WTC11 (cell line): ENCODE measurements around the gene KCNH6. TPM values are rescaled to one million over a fixed set of nuclear protein-coding genes. Genes with fewer than 3 reads are reported as not detected.

Source experiments
- ATAC-seq: fragments of 200-7000 bp; cut with Tn5 transposase; 2 replicates; pipeline ENCODE4 v1.10.0; 2021; ENCODE audit warnings: mild to moderate bottlenecking, moderate library complexity
- CTCF ChIA-PET: fragments of 300-600 bp; sonication (Branson Sonifier 250); formaldehyde crosslinking; loops from one replicate; lab custom pipeline; 2021; ENCODE audit warnings: antibody characterized with exemption; lab: Charles Lee
- POLR2A ChIA-PET: fragments of 350-600 bp; sonication (Branson Sonifier 250); formaldehyde crosslinking; loops from one replicate; lab custom pipeline; 2021; ENCODE audit warnings: antibody characterized with exemption; lab: Charles Lee
- DNase-seq: peaks from one replicate; pipeline ENCODE4 v3.0.0; 2021; ENCODE audit warnings: low spot score
- H3K27ac Mint-ChIP-seq: 2 replicates; pipeline ENCODE4 v1.8.0; 2021; ENCODE audit warnings: mixed read lengths
- H3K27me3 Mint-ChIP-seq: 2 replicates; pipeline ENCODE4 v1.8.0; 2021; ENCODE audit warnings: low read depth, mild to moderate bottlenecking, moderate library complexity, mixed read lengths
- H3K36me3 Mint-ChIP-seq: 2 replicates; pipeline ENCODE4 v1.8.0; 2021; ENCODE audit warnings: mixed read lengths
- H3K4me1 Mint-ChIP-seq: 2 replicates; pipeline ENCODE4 v1.8.0; 2022; ENCODE audit warnings: mixed read lengths
- H3K4me3 Mint-ChIP-seq: 2 replicates; pipeline ENCODE4 v1.8.0; 2021; ENCODE audit warnings: mild to moderate bottlenecking, moderate library complexity, mixed read lengths
- H3K9me3 Mint-ChIP-seq: 2 replicates; pipeline ENCODE4 v1.8.0; 2021; ENCODE audit warnings: mixed read lengths
- ATF1 ChIP-seq: sonication (generic); formaldehyde crosslinking; IDR thresholded peaks from 2 replicates; pipeline ENCODE4 v1.8.1; 2023; ENCODE audit warnings: mild to moderate bottlenecking, moderate library complexity, missing genetic modification reagents
- ATF2 ChIP-seq: sonication (generic); formaldehyde crosslinking; IDR thresholded peaks from 2 replicates; pipeline ENCODE4 v1.8.1; 2022; ENCODE audit warnings: low read depth, missing genetic modification reagents, borderline replicate concordance
- CREM ChIP-seq: sonication (generic); formaldehyde crosslinking; IDR thresholded peaks from 2 replicates; pipeline ENCODE4 v1.8.1; 2022; ENCODE audit warnings: mild to moderate bottlenecking, missing genetic modification reagents, moderate library complexity
- ELF4 ChIP-seq: sonication (generic); formaldehyde crosslinking; IDR thresholded peaks from 2 replicates; pipeline ENCODE4 v1.8.1; 2022; ENCODE audit warnings: low read depth, mild to moderate bottlenecking, moderate library complexity, missing genetic modification reagents
- EMX1 ChIP-seq: fragments of 250-450 bp; sonication (Bioruptor Pico); IDR thresholded peaks from 2 replicates; pipeline ENCODE4 v1.8.0; 2021; ENCODE audit warnings: mild to moderate bottlenecking
- ESRRA ChIP-seq: sonication (generic); formaldehyde crosslinking; IDR thresholded peaks from 2 replicates; pipeline ENCODE4 v1.8.1; 2022; ENCODE audit warnings: mild to moderate bottlenecking, missing genetic modification reagents, borderline replicate concordance
- FOXK1 ChIP-seq: sonication (generic); formaldehyde crosslinking; IDR thresholded peaks from 2 replicates; pipeline ENCODE4 v1.8.0; 2022; ENCODE audit warnings: mild to moderate bottlenecking, moderate library complexity, missing genetic modification reagents
- HMGA2 ChIP-seq: fragments of 250-450 bp; sonication (Bioruptor Pico); IDR thresholded peaks from 2 replicates; pipeline ENCODE4 v1.4.0; 2021; ENCODE audit warnings: mild to moderate bottlenecking, moderate library complexity
- JAZF1 ChIP-seq: fragments of 250-450 bp; sonication (Bioruptor Pico); IDR thresholded peaks from 2 replicates; pipeline ENCODE4 v1.9.0; 2021; ENCODE audit warnings: moderate library complexity, mild to moderate bottlenecking, inconsistent platforms
- USF2 ChIP-seq: sonication (generic); formaldehyde crosslinking; IDR thresholded peaks from 2 replicates; pipeline ENCODE4 v1.8.1; 2023; ENCODE audit warnings: mild to moderate bottlenecking, missing genetic modification reagents, moderate library complexity
- ZBTB43 ChIP-seq: sonication (generic); formaldehyde crosslinking; IDR thresholded peaks from 2 replicates; pipeline ENCODE4 v1.8.1; 2023; ENCODE audit warnings: mild to moderate bottlenecking, missing genetic modification reagents
- ZNF263 ChIP-seq: sonication (generic); formaldehyde crosslinking; IDR thresholded peaks from 2 replicates; pipeline ENCODE4 v1.8.1; 2022; ENCODE audit warnings: low read depth, mild to moderate bottlenecking, moderate library complexity, missing genetic modification reagents
- total RNA-seq: library from RNA; stranded (reverse); gene quantifications from 3 replicates; pipeline ENCODE4 v1.2.3, GENCODE V29; 2021
- TF ChIP-seq, protein P1 (sequence below): sonication (generic); formaldehyde crosslinking; IDR thresholded peaks from 2 replicates; pipeline ENCODE4 v1.8.1; 2022; ENCODE audit warnings: missing genetic modification reagents, borderline replicate concordance
- TF ChIP-seq, protein P2 (sequence below): sonication (generic); formaldehyde crosslinking; IDR thresholded peaks from 2 replicates; pipeline ENCODE4 v1.8.1; 2023; ENCODE audit warnings: mild to moderate bottlenecking, missing genetic modification reagents, borderline replicate concordance
- TF ChIP-seq, protein P3 (sequence below): sonication (generic); formaldehyde crosslinking; IDR thresholded peaks from 2 replicates; pipeline ENCODE4 v1.8.0; 2022; ENCODE audit warnings: mild to moderate bottlenecking, missing genetic modification reagents

The KCNH6 gene
- total RNA-seq, 1 experiment from 2014 or later, result 2.1 TPM

DNA sequence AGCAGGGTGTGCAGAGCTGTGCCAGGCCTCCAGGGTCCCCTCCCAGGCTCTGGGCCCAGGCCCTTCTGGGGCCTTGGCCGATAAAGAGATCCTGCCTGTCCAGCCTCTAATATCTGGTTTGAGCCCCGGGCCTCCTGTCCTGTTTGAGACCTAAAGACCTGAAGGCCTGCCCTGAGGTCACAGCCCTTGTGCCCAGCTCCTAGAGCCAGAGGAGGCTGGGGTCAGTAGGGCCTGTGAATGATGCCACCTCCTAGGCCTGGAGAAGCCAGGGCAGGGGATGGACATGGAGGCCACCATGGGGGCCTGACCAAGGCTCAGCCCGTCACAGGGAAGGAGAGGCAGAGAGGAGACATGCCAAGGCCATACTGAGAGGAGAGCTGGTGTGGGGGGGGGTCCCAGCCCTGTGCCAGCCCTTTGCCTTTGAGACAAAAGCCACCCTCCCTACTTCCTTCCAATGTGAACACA, 7.4 kb downstream of the KCNH6 start:
- no peak for ATAC-seq
- H3K36me3 Mint-ChIP-seq, result no peaks in the 10 kb centered on the region
- no peak for TF ChIP-seq EMX1 (CRISPR knock-in tag)
- TF ChIP-seq JAZF1 (CRISPR knock-in tag), result no peak
- no peak for TF ChIP-seq FOXK1
- TF ChIP-seq, protein P1, sequence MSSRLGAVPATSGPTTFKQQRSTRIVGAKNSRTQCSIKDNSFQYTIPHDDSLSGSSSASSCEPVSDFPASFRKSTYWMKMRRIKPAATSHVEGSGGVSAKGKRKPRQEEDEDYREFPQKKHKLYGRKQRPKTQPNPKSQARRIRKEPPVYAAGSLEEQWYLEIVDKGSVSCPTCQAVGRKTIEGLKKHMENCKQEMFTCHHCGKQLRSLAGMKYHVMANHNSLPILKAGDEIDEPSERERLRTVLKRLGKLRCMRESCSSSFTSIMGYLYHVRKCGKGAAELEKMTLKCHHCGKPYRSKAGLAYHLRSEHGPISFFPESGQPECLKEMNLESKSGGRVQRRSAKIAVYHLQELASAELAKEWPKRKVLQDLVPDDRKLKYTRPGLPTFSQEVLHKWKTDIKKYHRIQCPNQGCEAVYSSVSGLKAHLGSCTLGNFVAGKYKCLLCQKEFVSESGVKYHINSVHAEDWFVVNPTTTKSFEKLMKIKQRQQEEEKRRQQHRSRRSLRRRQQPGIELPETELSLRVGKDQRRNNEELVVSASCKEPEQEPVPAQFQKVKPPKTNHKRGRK, result no peak
- TF ChIP-seq USF2 (CRISPR knock-in tag), result no peak
- no peak for TF ChIP-seq CREM (CRISPR knock-in tag)
- TF ChIP-seq ELF4 (CRISPR knock-in tag), result no peak
- no peak for TF ChIP-seq ESRRA
- CTCF ChIA-PET, result interaction anchor here (0.8 to 2.8 kb wide), 3 partner anchors 54 to 105 kb away, joined by 3 to 7 read pairs (median 6); partner anchors contain the start of gene ACE
- peaks cover 15% of the 10 kb centered on the region for H3K4me1 Mint-ChIP-seq
- no peak for DNase-seq
- POLR2A ChIA-PET, result no interaction called here
- no peaks in the 10 kb centered on the region for H3K27me3 Mint-ChIP-seq
- H3K27ac Mint-ChIP-seq, result no peak overlapping the region
- H3K4me3 Mint-ChIP-seq, result no peak overlapping the region
- H3K9me3 Mint-ChIP-seq, result no peaks in the 10 kb centered on the region

GRCh38 chr17:63531022-63531965, 8.1 kb downstream of the KCNH6 start:
- Mint-ChIP-seq H3K9me3 (no peaks in the 10 kb centered on the region), H3K27me3 (no peaks in the 10 kb centered on the region), H3K4me1 (peaks cover 15% of the 10 kb centered on the region), H3K4me3 (no peak overlapping the region), H3K36me3 (no peaks in the 10 kb centered on the region), H3K27ac (no peak overlapping the region)
- CTCF ChIA-PET, result interaction anchor here (0.8 to 2.8 kb wide), 3 partner anchors 55 to 106 kb away, joined by 3 to 7 read pairs (median 6); partner anchors contain the start of gene ACE
- TF ChIP-seq, protein P1, result no peak
- TF ChIP-seq, protein P2, sequence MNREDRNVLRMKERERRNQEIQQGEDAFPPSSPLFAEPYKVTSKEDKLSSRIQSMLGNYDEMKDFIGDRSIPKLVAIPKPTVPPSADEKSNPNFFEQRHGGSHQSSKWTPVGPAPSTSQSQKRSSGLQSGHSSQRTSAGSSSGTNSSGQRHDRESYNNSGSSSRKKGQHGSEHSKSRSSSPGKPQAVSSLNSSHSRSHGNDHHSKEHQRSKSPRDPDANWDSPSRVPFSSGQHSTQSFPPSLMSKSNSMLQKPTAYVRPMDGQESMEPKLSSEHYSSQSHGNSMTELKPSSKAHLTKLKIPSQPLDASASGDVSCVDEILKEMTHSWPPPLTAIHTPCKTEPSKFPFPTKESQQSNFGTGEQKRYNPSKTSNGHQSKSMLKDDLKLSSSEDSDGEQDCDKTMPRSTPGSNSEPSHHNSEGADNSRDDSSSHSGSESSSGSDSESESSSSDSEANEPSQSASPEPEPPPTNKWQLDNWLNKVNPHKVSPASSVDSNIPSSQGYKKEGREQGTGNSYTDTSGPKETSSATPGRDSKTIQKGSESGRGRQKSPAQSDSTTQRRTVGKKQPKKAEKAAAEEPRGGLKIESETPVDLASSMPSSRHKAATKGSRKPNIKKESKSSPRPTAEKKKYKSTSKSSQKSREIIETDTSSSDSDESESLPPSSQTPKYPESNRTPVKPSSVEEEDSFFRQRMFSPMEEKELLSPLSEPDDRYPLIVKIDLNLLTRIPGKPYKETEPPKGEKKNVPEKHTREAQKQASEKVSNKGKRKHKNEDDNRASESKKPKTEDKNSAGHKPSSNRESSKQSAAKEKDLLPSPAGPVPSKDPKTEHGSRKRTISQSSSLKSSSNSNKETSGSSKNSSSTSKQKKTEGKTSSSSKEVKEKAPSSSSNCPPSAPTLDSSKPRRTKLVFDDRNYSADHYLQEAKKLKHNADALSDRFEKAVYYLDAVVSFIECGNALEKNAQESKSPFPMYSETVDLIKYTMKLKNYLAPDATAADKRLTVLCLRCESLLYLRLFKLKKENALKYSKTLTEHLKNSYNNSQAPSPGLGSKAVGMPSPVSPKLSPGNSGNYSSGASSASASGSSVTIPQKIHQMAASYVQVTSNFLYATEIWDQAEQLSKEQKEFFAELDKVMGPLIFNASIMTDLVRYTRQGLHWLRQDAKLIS (CRISPR knock-in tag), result no peak
- TF ChIP-seq ZNF263 (no peak), HMGA2 (no peak), ATF2 (CRISPR knock-in tag) (no peak), ATF1 (CRISPR knock-in tag) (no peak), ZBTB43 (no peak), JAZF1 (CRISPR knock-in tag) (no peak)
- TF ChIP-seq, protein P3, sequence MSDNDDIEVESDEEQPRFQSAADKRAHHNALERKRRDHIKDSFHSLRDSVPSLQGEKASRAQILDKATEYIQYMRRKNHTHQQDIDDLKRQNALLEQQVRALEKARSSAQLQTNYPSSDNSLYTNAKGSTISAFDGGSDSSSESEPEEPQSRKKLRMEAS (CRISPR knock-in tag), result no peak
- no peak for DNase-seq
- no peak for ATAC-seq
- POLR2A ChIA-PET, result no interaction called here
